Activated CD8-positive, alpha-beta memory T cell treated with anti-CD3 and anti-CD28 coated beads, Interleukin-2, amount 50 U/mL, for 24 hours (primary cell): ENCODE results near the gene NFATC2IP.
"Not testable (repeated sequence)": the region's sequence is repeated elsewhere in the genome, so short reads cannot be mapped to it uniquely, and the experiment has no call there.

Experiments used
- DNase-seq: peaks from one replicate; pipeline ENCODE4 v3.0.0-alpha.2; 2020; ENCODE audit errors: extremely low read depth

Gene NFATC2IP

GRCh38 chr16:28926284-28926683, 24.5 kb upstream of the NFATC2IP start:
- not testable (repeated sequence) for DNase-seq

GRCh38 chr16:28927815-28928214, 22.9 kb upstream of the NFATC2IP start:
- DNase-seq: no peak

- DNase-seq: no peak
These were observed 20.5 kb upstream of the NFATC2IP start for GRCh38 chr16:28930203-28930602.

GRCh38 chr16:28930652-28931051, 20.1 kb upstream of the NFATC2IP start:
- no peak for DNase-seq

- DNase-seq: no peak
These were observed 18.9 kb upstream of the NFATC2IP start, which contains the start of gene CD19 for GRCh38 chr16:28931801-28932225. Gene CD19 (plus strand): TSS chr16:28931971. CDS start chr16:28932001, 30 bp downstream.

- DNase-seq: no peak
These were observed 18.2 kb upstream of the NFATC2IP start for GRCh38 chr16:28932339-28933141.

GRCh38 chr16:28933171-28933570, 17.6 kb upstream of the NFATC2IP start:
- no peak for DNase-seq

- DNase-seq: no peak
These were observed 15.4 kb upstream of the NFATC2IP start for GRCh38 chr16:28935346-28935745.

- DNase-seq: peak; percentile 67
These were observed 14.6 kb upstream of the NFATC2IP start for GRCh38 chr16:28935924-28936783.

- no peak for DNase-seq
These were observed 14.0 kb upstream of the NFATC2IP start for GRCh38 chr16:28936784-28937155.

- no peak for DNase-seq
These were observed 13.4 kb upstream of the NFATC2IP start for GRCh38 chr16:28937222-28937876.

- no peak for DNase-seq
These were observed 12.0 kb upstream of the NFATC2IP start for GRCh38 chr16:28938721-28939120.

GRCh38 chr16:28939825-28940224, 10.9 kb upstream of the NFATC2IP start:
- DNase-seq: not testable (repeated sequence)

- no peak for DNase-seq
These were observed 7.5 kb upstream of the NFATC2IP start for GRCh38 chr16:28943281-28943680.

GRCh38 chr16:28946681-28947080, 4.1 kb upstream of the NFATC2IP start:
- no peak for DNase-seq

GRCh38 chr16:28951410-28951943, 740 bp downstream of the NFATC2IP start:
- no peak for DNase-seq

- DNase-seq: no peak
These were observed 7.5 kb downstream of the NFATC2IP start for GRCh38 chr16:28958216-28958615.

GRCh38 chr16:28958836-28959235, 8.1 kb downstream of the NFATC2IP start:
- DNase-seq: no peak

GRCh38 chr16:28964072-28964471, 13.3 kb downstream of the NFATC2IP start:
- no peak for DNase-seq

- no peak for DNase-seq
These were observed 13.8 kb downstream of the NFATC2IP start for GRCh38 chr16:28964496-28964895.

GRCh38 chr16:28967156-28967555, 16.4 kb downstream of the NFATC2IP start:
- no peak for DNase-seq

- not testable (repeated sequence) for DNase-seq
These were observed 19.0 kb downstream of the NFATC2IP start for GRCh38 chr16:28969696-28970095.
